ENCODE results near the gene IFITM10. TPM values are rescaled to one million over a fixed set of nuclear protein-coding genes. Genes with fewer than 3 reads are reported as not detected.

The IFITM10 gene
- total and polyA plus RNA-seq, 10 of the 15 experiments (the other 5 are each of a cell fraction or from before 2014, with no cell fraction given), result 0.04 to 0.27 TPM; not detected in 8

- no peak overlapping the region for H3K4me3 ChIP-seq
- SMC1A ChIA-PET (ENCODE audit: uncharacterized antibody, unreplicated experiment), result interaction anchor here (0.6 kb wide), 1 partner anchor 51 kb away, joined by 3 read pairs; no protein-coding TSS in a partner anchor
- TF ChIP-seq SUPT20H (IDR thresholded peaks at IDR 0.05; ENCODE audit: borderline replicate concordance, control insufficient read depth, low read depth, low read length), result no peak
- TF ChIP-seq TAF1 (IDR thresholded peaks at IDR 0.05; ENCODE audit: borderline replicate concordance, low read depth, low read length), result no peak
- no peak for TF ChIP-seq KAT2A (conservative IDR thresholded peaks at IDR 0.05; ENCODE audit: control insufficient read depth, low read depth, low read length)
- no peak for TF ChIP-seq RBBP5 (conservative IDR thresholded peaks at IDR 0.05)
- no peak for TF ChIP-seq CUX1 (IDR thresholded peaks at IDR 0.05; ENCODE audit: insufficient replicate concordance, low read depth, low read length)
- TF ChIP-seq MYB (IDR thresholded peaks at IDR 0.05; ENCODE audit: borderline replicate concordance, low read depth, low read length), result no peak
- TF ChIP-seq EGR1 (IDR thresholded peaks at IDR 0.05; ENCODE audit: borderline replicate concordance in 1 of 2, low read depth in 2 of 2, low read length in 2 of 2), result no peak
- TF ChIP-seq EZH2 (IDR thresholded peaks at IDR 0.05; ENCODE audit: borderline replicate concordance, control insufficient read depth, low read depth, low read length), result no peak
- TF ChIP-seq BCLAF1 (IDR thresholded peaks at IDR 0.05), result no peak
- no peak for TF ChIP-seq TCF7 (IDR thresholded peaks at IDR 0.05; ENCODE audit: borderline replicate concordance)
- no peak for TF ChIP-seq SP1 (IDR thresholded peaks at IDR 0.05; ENCODE audit: low read depth, low read length)
- no peak for TF ChIP-seq ZNF384 (IDR thresholded peaks at IDR 0.05; ENCODE audit: borderline replicate concordance, low read depth, low read length)
- no peak for TF ChIP-seq SREBF2 (IDR thresholded peaks at IDR 0.05; ENCODE audit: low read length)
- TF ChIP-seq USF2 (IDR thresholded peaks at IDR 0.05; ENCODE audit: borderline replicate concordance, low read depth, low read length), result no peak
- no peak for TF ChIP-seq TCF12 (IDR thresholded peaks at IDR 0.05; ENCODE audit: low read depth, low read length)
These were observed 11.6 kb upstream of the IFITM10 start for GRCh38 chr11:1761857-1762536.

More at GRCh38 chr11:1761857-1762536, 11.6 kb upstream of the IFITM10 start:
- Histone ChIP-seq H3K36me3 (ENCODE audit: control insufficient read depth in 2 of 2, insufficient read depth in 2 of 2, low read length in 1 of 2) (no peaks in the 10 kb centered on the region), H3K27ac (ENCODE audit: control insufficient read depth, insufficient read depth) (no peak overlapping the region), H3K27me3 (replicated peaks in 1 of 2; ENCODE audit: control insufficient read depth in 2 of 2, insufficient read depth in 2 of 2, low read length in 1 of 2) (no peaks in the 10 kb centered on the region), H3K4me2 (ENCODE audit: control insufficient read depth, insufficient read depth) (no peak overlapping the region), H3K9me3 (replicated peaks; ENCODE audit: control insufficient read depth, insufficient read depth, low read length) (no peaks in the 10 kb centered on the region), H3K9ac (ENCODE audit: control insufficient read depth, insufficient read depth, low read length) (no peak overlapping the region), H2AFZ (ENCODE audit: control insufficient read depth, low read depth, low read length) (no peak overlapping the region), H3K79me2 (ENCODE audit: control insufficient read depth, insufficient read depth, low read length) (peaks cover 2% of the 10 kb centered on the region), H3K4me1 (ENCODE audit: control insufficient read depth, insufficient read depth, low read length) (peaks cover 12% of the 10 kb centered on the region), H4K20me1 (ENCODE audit: control insufficient read depth, insufficient read depth) (no peaks in the 10 kb centered on the region; the same call in 1 of the 2 replicates)
- in situ Hi-C loops (cut with MboI) (no loop called here), intact Hi-C loops (cut with micrococcal nuclease; ENCODE audit: unreplicated experiment) (no loop called here)
- ChIA-PET CTCF (interaction anchor here (0.7 to 1.3 kb wide), 3 partner anchors 68 to 238 kb away, joined by 3 to 4 read pairs (median 3); no protein-coding TSS in a partner anchor), POLR2A (no interaction called here), RAD21 (ENCODE audit: unreplicated experiment) (no interaction called here)
- WGBS (ENCODE audit: insufficient coverage, insufficient replicate concordance, low lambda C conversion rate, missing lambda C conversion rate), result 85% methylated on average over 12 of the region's 12 CpGs
- DNase-seq (ENCODE audit: low read depth, low spot score) (no peak), ATAC-seq (no peak), FAIRE-seq (no peak)
- no TSS peak for BruUV-seq (replicated peaks)

Measured in GM12878 (cell line).